GM18861 (cell line): Measurements from ENCODE around the gene CKS2.

Source experiments
- ATAC-seq: cut with Tn5 transposase; IDR thresholded peaks from one replicate; pipeline ENCODE4 v1.9.1; 2021; ENCODE audit not compliant: unreplicated experiment

Gene CKS2

DNA sequence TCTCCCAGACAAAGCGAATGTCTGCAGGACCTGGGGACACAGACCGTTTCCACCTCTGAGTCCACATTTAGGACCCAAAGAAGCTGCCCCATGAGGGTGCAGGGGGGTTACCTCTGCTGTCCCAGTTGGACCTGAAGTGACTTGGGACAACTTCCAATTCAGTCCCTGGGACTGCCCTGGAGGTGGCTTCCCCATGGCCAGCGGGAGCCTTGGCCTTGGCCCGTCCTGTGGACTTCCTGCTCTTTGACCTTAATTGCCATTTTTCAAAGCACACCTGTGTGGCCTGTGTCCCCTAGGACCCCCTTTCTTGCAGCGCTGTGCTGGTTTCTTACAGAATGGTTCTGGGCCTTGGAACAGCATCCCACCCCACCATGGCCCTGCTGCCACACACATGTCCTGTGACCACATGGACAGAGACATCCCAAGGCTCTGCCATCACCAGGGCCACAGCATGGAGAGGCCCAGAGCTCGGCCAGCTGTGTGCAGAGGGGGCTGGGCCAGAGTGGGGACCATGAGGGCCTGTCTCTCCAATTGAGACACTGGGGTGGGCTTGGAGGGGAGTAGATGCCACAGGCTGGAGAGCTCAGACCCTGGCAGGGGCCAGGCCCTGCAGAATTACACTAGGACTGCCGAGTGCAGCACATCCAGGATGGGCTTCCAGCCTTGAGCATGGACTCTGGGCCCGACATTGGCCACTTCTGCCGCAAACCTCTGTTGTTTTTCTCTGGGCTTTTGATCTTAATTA, 53.1 kb downstream of the CKS2 start:
- ATAC-seq, result no peak

DNA sequence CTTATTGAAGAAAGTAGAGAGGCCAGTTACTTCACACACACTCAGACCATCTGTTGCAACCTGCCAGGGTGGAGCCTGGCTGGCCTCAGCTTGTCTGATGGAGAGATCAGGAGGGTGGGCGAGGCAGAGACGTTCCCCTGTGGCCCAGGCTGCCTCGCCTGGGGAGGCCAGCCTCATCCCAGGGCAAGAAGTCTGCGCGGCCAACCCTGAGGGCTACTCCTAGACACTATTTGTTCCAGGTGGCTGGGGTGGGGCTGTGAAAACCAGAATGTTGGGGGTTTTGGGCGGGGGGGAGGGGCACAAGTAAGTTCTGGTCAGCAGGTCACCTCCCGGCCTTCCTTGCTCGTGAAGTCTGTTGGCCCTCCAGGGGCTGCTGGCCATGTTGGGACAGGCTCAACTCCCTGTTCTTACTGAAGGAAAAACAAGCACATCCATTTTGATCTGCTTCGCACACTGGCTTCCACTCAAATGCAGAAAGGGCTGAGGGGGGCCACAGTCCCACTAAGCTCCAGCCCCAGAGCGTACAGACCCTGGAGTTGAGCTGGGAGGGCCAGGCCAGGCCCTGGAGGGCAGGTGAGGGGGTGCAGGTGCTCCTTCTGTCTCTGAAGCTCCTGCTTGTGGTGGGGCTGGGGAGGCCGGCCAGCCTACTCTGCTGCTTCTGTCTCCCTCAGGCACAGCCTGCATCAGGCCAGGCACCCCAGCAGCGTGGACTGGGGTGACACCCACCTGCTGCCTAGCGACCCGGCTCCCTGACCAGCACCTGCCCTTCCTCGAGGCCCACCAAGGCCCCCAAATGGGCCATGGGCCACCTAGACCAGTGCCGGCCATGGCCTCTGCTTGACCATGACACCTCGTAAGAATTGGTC, 53.9 kb downstream of the CKS2 start:
- no peak for ATAC-seq

DNA sequence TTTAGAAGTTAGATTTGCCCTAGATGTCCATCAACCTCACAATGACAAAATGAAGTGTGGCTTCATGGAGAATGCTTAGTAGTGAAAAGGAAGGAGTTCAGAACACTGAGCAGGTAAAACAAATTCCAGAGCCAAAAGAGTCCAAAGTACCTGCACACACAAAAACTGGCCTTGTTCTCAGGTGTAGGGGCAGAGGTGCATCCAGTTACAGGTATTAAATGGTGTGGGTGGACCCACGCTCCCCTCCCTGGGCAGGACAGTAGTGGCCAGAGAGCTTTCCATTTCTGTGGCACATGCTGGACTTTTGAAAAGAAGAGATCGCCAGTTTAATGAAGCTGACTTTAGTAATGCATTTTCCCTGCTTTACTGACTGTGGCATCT, 54.5 kb downstream of the CKS2 start:
- no peak for ATAC-seq
